ENCODE results near the gene TMC8.
A peak's percentile ranks its signal among the peaks of the same experiment; 100 is the strongest.
"Not testable (repeated sequence)": the region's sequence is repeated elsewhere in the genome, so short reads cannot be mapped to it uniquely, and the experiment has no call there.

The TMC8 gene, protein sequence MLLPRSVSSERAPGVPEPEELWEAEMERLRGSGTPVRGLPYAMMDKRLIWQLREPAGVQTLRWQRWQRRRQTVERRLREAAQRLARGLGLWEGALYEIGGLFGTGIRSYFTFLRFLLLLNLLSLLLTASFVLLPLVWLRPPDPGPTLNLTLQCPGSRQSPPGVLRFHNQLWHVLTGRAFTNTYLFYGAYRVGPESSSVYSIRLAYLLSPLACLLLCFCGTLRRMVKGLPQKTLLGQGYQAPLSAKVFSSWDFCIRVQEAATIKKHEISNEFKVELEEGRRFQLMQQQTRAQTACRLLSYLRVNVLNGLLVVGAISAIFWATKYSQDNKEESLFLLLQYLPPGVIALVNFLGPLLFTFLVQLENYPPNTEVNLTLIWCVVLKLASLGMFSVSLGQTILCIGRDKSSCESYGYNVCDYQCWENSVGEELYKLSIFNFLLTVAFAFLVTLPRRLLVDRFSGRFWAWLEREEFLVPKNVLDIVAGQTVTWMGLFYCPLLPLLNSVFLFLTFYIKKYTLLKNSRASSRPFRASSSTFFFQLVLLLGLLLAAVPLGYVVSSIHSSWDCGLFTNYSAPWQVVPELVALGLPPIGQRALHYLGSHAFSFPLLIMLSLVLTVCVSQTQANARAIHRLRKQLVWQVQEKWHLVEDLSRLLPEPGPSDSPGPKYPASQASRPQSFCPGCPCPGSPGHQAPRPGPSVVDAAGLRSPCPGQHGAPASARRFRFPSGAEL

DNA sequence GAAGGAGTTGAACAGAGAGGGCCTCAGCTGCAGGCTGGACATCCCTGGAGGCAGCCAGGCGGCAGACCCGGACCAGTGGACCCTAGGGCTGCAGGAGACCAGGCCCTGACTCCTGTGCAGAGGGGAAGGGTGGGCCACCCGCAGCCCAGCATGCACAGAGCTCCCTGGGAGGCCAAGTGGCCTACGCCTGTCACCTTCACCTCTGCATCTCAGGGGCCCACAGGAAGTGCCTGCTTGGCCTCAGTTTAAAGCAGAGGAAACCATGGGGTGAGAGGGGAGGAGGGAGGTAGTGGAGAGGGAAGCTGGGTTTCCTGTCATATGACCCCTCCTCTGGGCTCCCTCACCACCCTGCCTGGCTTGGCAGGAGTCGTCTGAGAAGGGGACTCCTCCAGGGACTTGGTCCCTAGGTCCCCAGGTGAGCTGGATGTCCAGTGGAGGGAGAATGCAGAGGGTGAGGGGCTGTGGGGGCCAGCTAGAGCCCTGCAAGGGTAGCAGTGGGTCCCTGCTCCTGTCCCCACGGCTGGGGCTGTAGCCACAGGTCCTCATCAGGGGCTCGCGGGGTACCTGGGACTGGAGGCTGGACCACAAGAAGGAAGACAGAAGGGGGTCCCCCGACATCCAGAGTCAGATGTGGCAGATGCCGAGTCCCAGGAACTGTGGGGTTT lies at the start of gene TMC8:
TMC8 (plus strand) TSS at position 335 of the 665 bp plus-strand sequence. CDS start 818 bp downstream, outside the sequence.
- peak; percentile 50 for DNase-seq

DNA sequence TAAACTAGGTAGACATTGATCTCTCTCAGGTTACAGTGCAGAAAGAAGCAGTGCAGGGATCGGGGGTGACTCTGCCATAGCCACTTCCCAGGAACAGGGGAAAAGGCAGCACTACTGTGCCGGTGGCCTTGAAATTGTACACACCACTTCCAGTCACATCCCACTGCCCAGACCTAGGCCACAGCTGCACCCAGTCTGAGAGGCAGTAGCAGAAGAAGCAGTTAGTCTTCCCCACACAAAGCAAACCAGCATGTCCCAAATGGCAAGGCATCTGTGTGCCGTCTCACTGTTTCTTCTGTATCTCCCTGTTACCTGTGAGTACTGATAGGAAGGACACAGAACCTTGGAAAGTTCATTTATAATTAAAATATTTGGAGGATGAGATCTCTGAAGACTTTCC lies 49.0 kb upstream of the TMC8 start:
- DNase-seq: no peak

DNA sequence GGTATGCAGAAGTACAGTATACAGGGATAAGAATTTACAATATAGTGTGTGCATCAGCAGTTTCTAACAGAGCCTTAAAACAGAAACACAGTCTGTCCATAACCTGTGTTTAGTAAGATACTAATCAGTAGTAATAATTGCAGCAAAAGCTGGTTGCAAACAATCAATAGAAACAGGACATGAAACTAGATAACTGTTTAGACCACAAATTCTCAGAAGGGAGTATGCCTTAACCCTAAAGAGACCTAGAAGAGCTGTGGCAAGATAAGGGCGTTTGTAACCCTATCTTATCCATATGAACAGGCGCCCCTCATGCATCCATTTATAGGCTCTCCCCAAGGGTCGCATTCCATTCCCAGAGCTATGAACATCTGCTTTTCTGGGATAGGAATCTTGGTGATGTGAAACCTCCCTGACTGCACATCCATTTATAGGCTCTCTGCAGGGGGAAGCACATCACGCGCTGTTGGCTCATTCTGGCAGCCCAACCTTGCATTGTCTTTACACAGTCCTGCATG lies 48.2 kb upstream of the TMC8 start:
- DNase-seq: not testable (repeated sequence)

DNA sequence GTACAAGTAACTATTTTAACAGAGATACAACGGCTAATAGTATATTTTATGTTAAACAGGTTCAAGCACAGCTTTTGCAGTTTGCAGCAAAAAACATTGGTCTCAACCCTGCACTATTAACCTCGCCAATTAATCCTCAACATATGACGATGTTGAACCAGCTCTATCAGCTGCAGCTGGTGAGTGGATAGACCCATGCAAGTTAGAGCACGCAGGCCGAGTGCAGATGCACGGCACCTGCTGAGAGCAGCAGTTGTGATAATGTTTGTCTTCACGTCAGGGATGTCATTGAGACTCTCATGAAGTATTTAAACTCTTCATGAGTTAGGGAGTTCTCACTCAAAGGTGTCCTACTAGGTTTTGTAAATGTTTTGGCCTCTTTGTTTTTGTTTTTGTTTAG lies 47.6 kb upstream of the TMC8 start:
- DNase-seq: no peak

DNA sequence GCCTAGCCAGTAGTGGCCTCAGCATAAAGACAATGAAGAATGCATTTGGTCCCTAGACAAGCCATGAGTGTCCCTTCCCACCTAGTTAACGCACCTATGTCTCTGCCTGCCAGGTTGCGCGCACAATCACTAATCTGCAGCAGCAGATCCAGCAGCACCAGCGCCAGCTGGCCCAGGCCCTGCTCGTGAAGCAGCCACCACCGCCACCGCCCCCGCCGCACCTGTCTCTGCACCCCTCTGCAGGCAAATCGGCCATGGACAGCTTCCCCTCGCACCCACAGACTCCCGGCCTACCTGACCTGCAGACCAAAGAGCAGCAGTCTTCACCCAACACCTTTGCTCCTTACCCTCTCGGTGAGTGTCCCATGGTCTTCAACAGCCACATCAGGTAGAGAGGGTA lies 43.8 kb upstream of the TMC8 start:
- DNase-seq: no peak

DNA sequence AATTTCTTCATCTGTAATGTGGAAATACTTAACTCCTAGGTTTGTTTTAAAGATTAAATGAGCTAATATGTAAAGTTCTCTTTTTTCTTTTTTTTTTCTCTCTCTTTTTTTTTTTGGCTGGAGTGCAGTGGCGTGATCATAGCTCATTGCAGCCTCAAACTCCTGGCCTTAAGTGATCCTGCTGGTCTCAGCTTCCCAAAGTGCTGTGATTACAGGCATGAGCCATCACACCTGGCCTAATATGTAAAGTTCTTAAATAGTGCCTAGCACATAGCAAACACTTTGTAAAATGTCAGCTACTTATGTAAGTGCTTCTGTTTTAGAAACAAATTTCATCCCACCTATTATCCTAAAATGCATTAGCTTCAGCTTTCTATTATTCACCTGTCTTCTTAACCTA lies 42.0 kb upstream of the TMC8 start:
- no peak for DNase-seq

DNA sequence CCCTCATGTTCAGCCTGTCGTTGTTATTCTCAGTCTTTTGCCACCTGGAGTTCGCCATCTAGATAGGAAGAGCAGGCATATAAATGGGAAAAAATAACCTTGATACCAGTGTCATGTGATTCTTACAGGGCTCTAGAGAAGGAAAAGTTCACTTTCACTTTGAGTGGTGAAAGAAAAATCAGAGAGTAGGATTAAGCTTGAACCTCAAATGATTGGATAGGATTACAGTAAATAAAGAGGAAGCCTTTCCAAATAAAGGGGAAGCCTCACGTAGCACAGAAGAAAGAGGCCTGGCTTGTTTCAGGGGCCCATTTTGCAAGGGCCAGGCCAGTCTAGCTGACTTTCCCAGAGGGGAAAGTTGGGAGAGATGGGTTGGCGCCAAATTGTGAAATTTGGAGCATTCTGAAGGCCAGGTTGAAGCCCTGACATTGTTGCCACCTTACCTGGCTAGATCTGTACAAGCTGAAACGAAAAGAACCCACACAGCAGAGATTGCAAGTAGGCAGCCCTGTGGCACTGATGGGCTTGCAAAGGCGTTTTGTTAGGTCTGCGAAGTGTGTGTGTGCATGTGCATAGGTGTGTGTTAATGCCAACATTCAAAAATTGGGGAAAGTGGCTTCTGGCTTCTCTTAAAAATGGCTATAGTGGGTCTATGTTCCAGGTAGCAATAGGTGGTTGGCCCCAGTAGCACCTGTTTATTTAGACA lies 40.8 kb upstream of the TMC8 start:
- DNase-seq: no peak

DNA sequence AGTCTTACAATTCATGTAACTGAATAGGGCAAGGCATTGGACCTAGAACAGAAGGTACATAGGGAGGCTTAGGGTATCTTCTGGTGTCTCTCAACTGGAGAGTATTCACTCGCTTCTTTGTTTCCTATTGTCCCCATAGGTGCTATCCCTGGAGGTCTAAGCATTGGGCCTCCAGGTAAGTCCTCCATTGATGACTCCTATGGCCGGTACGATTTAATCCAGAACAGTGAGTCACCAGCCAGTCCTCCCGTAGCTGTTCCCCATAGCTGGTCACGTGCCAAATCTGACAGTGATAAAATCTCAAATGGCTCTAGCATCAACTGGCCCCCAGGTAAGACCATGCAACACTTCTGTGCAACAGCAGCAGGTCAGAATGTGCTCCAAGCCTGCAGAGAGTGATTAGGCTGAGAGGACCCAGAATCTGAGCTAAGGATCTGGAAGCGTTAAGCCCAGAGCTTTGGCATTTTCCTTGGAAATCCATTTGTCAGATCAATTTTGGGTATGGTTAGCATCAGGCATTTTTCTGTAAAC lies 37.7 kb upstream of the TMC8 start:
- DNase-seq: no peak

DNA sequence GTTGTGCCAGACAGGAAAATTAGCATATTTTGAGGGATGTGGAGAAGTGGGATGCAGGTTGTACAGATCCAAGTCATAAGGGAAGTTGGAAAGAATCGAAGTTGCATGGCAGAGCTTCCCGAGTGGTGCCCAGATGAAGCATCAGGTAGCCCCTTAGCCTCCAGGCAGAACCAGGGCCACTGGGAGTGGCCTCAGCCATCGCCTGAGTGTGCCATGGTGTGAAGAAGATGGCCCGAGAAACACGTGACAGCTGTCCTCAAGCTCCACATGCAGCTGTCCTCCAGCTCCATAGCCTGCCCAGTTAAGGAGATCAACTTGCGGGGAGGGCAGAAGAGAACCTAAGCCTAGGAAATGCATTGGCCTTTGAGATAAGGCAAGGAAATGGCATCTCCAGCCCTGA lies 35.5 kb upstream of the TMC8 start:
- DNase-seq: no peak

DNA sequence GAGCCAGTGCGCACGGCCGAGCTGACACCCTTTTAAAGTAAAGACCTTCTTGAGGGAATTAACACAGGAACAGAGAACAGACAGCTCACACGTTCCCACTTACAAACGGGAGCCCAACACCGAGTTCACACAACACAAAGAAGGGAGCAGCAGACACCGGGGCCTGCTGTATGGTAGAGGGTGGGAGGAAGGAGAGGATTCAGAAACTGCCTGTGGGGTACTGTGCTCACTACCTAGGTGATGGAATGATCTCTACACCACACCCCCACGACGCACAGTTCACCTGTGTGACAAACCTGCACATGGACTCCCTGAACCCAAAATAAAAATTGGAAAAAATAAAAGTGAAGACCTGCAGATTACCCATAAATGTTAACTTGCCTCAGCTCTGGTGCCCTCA lies 34.5 kb upstream of the TMC8 start:
- DNase-seq: no peak

DNA sequence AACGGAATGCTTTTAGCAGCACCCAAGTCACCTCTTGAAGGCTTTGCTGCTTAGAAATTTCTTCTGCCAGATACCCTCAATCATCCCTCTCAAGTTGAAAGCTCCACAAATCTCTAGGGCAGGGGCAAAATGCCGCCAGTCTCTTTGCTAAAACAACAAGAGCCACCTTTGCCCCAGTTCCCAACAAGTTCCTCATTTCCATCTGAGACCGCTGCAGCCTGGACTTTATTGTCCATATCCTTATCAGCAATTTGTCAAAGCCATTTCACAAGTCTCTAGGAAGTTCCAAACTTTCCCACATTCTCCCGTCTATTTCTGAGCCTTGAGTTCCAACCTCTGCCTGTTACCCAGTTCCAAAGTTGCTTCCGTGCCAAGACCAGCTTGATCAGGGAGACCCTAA lies 29.5 kb upstream of the TMC8 start:
- no peak for DNase-seq

DNA sequence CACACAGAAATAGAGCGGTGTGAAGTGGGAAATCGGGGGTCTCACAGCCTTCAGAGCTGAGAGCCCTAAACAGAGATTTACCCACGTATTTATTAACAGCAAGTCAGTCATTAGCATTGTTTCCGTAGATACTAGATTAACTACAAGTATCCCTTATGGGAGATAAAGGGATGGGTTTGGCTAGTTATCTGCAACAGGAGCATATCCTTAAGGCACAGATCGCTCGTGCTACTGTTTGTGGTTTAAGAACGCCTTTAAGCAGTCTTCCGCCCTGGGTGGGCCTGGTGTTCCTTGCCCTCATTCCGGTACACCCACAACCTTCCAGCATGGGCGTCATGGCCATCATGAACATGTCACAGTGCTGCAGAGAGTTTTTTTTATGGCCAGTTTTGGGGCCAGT lies 29.0 kb upstream of the TMC8 start:
- DNase-seq: no peak

DNA sequence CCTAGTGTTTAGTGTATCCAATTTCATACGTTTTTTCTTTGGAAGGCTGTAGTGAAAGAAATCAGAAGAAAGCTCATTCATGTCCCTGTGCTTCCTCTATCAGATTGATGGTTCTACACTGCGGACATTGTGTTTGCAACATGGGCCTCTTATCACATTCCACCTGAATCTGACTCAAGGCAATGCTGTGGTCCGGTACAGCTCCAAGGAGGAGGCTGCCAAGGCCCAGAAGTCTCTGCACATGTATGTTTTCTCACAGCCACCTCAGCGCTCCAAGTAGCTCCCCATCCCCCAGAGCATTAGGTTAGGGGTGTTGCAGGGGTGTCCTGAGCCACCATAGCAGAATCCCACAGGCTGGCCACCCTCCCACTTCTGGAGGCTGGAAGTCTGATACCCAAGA lies 27.3 kb upstream of the TMC8 start:
- DNase-seq: no peak

DNA sequence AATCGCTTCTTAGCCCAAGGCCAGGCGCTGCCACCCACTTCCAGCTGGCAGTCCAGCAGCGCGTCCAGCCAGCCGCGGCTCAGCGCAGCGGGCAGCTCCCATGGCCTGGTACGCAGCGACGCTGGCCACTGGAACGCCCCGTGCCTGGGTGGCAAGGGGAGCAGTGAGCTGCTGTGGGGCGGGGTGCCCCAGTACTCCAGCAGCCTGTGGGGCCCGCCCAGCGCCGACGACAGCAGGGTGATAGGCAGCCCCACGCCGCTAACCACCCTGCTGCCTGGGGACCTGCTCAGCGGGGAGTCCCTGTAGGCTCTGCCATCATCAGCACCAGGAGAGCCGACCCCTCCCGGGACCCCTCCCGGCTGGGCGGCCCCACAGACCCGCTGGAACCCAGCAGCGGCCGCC lies 26.0 kb upstream of the TMC8 start:
- no peak for DNase-seq

DNA sequence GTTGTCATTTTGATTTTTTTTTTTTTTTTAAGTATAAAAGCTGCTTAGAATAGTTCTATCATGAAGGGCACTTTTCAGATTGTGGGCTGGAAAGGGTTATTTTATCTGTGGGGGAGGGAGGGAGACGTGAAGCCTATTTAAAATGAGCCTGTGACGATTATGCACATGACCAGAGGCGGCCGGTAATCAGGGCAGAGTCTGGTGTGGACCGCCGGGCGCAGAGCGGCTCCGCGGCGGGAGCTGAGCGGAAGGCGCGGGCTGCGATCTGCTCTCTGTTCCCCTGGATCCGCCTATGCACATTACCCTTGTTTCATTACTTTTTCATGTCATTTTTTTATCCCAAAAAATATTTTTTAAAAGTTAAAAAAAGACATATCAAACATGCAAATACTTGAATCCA lies 25.5 kb upstream of the TMC8 start:
- no peak for DNase-seq

DNA sequence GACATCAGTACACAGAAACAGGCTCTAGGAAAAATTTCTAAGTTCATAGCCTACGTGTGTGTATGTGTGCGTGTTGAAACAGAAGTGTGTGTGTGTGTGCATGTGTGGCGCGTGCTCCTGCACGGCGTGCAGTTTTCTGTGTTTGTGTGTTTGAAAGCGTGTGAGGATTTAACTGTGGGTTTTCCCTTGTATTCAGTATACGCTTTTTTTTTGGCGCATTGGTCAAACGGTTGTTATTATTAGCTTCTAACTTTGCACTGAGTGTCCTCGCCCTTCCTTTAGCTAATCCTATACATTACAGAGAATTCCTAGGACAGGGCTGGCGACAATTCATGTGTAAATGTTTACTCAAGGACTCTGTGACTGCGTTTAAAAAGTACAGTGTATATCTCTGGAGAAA lies 25.0 kb upstream of the TMC8 start:
- no peak for DNase-seq

DNA sequence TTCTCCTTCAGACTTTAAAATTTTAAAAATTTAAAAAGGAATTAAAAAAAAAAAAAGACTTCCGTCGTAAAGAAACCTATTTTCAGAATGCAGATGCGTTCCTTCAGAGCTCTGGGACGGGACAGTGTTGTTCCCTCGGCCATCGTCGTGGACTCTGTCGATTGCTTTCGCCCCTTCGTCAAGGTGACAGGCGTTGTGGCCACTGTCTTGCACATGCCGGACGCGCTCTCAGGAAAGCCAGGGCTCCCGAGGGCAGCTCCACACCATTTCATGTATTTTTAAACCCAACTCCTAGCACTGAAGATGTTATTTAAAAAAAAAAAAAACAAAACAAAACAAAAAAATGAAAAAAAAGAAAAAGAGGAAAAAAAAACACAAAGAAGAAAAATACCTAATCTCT lies 24.4 kb upstream of the TMC8 start:
- no peak for DNase-seq

DNA sequence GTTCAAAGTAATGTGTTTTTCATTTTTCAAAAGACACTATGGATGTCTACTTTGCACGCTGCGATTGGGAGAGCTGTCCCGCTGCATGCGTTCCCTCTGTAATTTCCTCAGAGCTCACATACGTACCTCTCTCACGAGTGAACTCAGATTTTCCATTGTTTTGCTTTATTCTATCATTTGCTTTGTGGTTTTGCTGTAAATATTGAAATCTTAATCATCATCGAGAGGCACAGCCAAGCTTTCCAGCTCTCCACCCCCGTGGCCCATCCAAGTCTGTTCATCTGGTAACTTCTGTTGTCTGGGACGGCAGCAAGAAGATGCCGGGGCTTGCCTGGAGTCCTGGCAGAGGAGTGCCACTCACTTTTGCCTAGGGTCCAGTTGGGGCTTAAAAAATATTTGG lies 23.1 kb upstream of the TMC8 start:
- no peak for DNase-seq

DNA sequence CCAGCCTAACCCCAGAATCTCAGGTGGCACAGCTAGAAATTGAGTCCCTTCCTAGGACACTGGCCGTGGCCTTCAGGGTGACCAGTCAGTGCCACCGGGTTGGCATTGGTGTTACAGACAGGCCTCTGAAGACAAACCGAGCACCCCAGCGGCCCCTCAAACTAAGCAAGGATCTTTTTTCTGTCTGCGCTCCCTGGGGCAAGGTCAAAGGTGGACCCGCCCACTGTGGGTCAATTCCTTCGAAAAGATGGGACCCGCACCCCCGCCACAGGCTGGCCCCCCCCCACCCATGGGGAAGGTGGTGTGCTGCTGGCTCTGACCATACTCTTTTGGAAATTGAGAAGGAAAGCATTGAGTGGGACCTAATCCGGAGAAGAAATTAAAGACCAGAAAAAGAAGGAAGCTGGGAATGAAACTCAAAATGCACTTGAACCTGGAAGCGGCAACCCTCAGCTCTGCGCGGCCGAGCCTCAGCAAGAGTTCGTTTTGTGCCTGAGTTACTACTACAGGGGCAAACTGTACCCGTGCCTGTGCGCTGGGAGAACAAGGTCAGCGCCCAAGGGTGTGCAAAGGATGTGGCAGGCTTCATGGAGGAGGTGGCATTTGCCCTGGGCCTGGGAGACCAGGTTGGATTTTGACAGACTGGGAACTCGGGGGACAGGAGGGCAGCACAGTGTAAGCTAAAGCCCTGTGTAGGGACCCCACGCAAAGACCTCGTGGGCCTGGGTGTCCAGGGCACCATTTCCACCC lies 22.4 kb upstream of the TMC8 start:
- DNase-seq: no peak

DNA sequence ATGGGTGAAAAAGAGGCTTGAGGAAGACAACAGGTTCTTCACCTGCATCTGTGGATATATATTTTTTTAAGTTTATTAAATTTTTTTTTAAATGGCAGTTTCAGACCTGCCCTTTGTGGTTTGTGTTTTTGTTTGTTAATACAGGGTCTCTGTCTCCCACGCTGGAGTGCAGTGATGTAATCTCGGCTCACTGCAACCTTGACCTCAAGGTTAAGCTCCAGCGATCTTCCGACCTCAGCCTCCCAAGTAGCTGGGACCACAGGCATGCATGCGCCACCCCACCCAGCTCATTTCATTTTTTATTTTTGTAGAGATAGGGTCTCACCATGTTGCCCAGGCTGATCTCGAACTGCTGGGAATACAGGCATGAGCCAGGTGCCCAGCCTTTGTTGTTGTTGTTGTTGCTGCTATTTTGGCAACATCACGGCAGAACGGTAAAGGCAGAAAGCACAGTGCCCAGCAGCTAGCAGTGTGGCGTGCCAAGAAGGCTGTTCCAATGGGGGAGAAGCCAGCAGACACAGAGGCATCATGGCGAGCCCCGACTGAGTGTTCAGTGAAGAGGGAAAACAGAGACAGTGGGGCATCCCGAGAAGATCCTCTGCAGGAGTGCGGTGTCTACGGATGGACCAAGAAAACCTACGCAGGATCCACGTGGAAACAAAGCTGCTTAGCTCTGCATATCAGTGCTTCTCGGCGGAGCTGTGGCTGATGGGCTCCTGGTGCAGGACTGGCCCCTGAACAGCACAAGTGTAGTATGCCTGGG lies 21.7 kb upstream of the TMC8 start:
- DNase-seq: no peak

DNA sequence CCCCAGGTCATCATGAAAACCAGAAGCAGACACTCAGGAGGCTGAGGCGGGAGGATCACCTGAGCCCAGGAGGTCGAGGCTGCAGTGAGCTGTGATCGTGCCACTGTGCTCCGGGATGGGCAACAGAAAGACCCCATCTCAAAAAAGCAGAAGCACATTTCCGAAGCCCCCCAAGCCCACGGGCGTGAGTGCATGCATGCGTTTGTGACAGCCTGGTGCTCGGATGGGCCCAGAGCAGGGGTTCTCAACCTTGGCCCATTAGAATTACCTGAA lies 21.1 kb upstream of the TMC8 start:
- DNase-seq: no peak

All from stimulated activated CD4-positive, alpha-beta T cell treated with anti-CD3 and anti-CD28 coated beads, Interleukin-4, amount 100 ng/mL, for 1 hour (primary cell).